HG02588 (cell line): Measurements from ENCODE around the gene VSIG10.
A peak's percentile ranks its signal among the peaks of the same experiment; 100 is the strongest.
"Not testable (repeated sequence)": the region's sequence is repeated elsewhere in the genome, so short reads cannot be mapped to it uniquely, and the experiment has no call there.

Source experiments
- ATAC-seq: cut with Tn5 transposase; IDR thresholded peaks from one replicate; pipeline ENCODE4 v1.9.1; 2021; ENCODE audit warnings: mild to moderate bottlenecking, moderate library complexity; ENCODE audit not compliant: unreplicated experiment

VSIG10 gene, protein sequence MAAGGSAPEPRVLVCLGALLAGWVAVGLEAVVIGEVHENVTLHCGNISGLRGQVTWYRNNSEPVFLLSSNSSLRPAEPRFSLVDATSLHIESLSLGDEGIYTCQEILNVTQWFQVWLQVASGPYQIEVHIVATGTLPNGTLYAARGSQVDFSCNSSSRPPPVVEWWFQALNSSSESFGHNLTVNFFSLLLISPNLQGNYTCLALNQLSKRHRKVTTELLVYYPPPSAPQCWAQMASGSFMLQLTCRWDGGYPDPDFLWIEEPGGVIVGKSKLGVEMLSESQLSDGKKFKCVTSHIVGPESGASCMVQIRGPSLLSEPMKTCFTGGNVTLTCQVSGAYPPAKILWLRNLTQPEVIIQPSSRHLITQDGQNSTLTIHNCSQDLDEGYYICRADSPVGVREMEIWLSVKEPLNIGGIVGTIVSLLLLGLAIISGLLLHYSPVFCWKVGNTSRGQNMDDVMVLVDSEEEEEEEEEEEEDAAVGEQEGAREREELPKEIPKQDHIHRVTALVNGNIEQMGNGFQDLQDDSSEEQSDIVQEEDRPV

DNA sequence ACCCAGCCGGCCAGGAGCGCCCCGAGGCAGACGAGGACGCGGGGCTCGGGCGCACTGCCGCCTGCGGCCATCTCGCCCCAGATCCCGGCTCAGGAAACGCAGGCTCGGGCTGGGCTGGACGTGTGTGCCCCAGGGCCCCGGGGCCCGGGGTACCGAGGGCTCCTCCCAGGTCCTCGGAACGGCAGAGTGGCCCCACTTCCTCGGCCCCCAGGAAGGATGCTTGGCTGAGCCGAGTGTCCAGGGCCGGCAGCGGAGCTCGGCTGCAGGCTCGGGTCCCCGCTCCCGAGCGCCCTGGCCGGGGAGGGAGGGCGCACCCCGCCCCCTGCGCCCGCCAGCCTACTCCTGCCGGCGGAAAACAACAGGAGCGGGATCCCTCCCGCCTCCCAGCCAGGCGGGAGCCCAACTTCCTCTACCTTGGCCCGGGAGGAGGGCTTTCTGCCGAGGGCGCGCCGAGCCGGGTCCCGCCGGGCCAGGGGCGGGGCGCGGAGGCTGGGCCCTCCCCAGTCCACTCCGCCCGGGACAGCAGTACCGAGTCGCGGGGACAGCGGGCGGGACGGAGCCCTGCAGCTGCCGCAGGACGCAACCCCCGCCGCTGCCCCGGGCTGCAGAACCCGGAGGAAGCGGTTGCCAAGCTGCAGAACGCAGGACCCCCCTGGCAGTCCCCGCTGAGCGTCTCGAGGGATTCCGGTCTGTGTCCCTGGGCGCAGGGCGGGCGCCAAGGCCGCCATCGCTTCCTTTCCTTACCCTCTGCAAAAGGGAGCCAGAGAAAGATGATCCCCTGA, at the start of gene VSIG10:
Gene VSIG10 (minus strand): TSS at position 411 of the 782 bp plus-strand sequence. CDS start 340 bp downstream, at position 71.
- no peak for ATAC-seq

DNA sequence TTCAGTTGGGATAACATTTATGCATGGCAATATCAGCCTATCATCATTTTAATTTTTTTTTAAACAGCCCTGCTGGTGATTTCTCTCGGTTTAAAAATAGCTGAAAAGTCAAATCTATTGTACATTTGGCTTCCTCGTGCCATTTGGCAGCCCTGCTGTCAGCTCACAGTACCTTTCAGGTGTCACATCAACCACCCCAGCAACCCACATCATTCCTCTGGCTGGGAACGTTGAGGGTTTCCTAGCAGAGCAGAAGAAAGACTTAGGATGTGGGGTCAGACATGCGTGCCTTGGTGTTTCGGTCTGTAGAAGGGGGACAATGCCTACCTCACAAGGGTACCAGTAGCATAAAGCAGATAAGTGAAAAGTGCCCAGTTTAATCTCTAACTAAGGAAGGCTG, 47.9 kb upstream of the VSIG10 start:
- no peak for ATAC-seq

DNA sequence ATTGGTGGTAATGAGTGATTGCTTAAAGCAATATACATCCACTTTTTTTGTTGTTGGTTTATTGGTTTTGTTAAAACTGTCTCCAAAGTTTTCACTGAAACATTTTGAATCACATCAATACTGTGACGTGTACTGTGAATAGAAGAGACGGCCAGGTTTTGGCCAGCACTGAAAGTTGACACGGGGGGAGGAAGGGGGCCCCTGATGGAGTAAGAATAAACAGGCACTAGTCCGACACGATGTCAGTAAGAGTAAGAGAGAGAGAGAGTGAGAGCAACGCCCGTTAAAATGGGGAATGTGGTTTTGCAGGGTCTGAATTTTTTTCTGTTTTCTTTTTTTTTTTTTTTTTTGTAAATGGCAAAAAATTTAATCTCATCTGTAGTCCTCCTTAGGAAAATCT, 46.8 kb upstream of the VSIG10 start:
- no peak for ATAC-seq

DNA sequence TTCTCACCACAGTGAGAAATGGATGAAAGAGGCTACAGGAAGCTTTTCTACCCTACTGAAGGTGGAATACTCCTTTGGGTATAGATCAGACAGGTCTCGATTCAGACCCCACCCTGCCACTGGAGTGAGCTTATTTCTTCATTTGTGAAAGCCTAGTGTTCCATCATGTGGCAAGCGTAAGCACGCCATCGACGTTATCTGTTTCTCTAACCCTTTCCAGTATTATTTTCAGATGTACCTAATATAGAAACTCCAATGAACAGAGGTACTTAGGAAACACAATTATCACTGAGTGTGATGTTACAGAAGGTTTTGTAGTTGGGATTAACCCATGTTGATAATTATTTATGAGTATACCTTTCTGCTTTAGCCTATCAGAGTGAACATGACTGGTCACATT, 44.5 kb upstream of the VSIG10 start:
- ATAC-seq: no peak

DNA sequence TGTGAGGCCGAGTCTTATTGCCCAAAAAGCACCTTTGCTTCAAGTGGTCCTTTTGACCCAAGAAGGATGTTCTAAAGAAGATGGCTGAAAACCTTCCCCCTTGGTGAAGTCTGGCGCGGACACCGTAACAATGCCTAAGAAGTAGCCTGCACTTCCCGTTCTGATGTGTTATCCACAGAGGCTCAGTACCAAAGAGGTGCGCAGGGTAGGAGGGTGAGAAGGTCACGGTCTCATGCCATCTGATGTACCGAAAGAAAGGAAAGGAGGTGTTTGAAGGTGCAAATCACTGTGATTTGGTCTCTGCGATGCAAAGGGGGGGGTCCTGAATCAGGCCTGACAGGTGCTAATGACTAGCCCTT, 42.0 kb upstream of the VSIG10 start:
- ATAC-seq: no peak

DNA sequence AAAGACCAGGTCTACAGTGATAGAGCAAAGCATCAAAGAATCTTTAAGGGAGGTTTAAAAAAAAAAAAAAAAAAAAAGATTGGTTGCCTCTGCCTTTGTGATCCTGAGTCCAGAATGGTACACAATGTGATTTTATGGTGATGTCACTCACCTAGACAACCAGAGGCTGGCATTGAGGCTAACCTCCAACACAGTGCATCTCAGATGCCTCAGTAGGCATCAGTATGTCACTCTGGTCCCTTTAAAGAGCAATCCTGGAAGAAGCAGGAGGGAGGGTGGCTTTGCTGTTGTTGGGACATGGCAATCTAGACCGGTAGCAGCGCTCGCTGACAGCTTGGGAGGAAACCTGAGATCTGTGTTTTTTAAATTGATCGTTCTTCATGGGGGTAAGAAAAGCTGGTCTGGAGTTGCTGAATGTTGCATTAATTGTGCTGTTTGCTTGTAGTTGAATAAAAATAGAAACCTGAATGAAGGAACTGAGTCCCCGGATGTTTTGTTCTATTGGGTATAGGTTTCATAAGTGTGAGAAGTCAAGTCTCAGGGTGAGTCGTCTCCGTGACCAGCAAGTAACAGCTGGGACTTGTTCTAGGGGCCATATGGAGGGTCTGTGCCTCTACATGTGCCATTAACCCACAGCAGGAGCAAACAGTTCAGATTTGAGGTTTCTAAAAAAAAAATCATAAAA, 41.4 kb upstream of the VSIG10 start:
- no peak for ATAC-seq

DNA sequence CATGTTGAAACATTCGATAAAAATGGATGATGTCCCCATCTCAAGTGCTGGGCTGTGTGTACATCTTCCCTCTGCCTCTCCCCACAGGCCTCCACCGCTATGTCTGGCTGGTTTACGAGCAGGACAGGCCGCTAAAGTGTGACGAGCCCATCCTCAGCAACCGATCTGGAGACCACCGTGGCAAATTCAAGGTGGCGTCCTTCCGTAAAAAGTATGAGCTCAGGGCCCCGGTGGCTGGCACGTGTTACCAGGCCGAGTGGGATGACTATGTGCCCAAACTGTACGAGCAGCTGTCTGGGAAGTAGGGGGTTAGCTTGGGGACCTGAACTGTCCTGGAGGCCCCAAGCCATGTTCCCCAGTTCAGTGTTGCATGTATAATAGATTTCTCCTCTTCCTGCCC, 40.7 kb upstream of the VSIG10 start:
- no peak for ATAC-seq

DNA sequence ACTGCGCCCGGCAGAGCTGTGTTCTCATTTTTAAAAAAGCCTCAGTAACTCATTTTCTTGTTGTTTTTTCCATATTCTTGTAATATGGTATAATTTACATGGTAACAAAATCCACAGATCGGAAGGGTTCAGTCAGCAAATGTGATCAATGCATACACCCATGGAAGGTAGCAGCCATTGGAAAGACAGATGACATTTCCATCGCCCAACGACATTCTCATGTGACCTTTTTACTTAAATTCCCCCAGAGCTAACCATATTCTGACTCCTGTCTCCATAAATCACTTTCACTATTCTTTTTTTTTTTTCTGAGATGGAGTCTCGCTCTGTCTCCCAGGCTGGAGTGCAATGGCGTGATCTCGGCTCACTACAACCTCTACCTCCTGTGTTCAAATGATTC, 37.0 kb upstream of the VSIG10 start:
- no peak for ATAC-seq

DNA sequence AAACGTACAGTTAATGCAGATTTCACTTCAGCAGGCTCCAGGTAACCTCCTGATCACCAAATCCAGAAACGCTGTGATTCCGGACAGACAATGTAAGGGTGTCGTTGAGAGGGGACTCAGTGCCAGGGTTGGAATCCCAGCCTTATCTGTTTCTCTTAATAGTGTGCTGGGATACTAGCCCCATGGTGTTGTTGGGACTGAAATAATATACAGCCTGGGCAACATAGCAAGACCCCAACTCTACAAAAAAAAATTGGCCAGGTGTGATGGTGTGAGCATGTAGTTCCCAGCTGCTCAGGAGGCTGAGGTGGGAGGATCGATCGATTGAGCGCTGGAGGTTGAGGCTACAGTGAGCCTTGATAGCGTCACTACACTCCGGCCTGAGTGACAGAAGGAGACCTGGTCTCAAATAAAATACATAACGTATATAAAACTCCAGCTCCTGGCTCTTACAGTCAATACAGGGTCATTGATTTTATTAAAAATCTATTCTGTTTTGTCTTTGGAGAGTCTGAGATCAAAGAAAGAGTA, 33.4 kb upstream of the VSIG10 start:
- ATAC-seq: no peak

DNA sequence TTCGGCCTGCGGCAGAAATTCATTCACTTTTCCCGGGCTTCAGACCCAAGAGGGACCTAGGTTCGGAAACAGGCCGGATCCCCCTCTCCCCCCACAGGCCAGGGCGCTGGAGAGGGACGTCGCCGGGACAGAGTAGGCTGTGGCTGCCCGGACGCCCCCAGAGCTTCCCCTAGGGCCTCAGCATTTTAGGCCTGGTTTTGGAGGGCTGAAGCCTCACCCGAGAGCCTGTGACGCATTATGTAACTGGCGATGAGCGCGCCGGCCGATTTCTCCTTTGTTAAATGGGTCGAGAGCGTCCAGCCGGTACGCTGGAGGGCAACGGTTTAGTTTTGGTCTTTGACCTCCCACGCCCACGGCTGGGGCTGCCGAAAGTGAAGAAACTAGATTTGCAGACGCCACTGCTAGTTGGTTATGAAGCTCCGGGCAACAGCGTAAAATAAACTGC, 32.8 kb upstream of the VSIG10 start:
- ATAC-seq: no peak

DNA sequence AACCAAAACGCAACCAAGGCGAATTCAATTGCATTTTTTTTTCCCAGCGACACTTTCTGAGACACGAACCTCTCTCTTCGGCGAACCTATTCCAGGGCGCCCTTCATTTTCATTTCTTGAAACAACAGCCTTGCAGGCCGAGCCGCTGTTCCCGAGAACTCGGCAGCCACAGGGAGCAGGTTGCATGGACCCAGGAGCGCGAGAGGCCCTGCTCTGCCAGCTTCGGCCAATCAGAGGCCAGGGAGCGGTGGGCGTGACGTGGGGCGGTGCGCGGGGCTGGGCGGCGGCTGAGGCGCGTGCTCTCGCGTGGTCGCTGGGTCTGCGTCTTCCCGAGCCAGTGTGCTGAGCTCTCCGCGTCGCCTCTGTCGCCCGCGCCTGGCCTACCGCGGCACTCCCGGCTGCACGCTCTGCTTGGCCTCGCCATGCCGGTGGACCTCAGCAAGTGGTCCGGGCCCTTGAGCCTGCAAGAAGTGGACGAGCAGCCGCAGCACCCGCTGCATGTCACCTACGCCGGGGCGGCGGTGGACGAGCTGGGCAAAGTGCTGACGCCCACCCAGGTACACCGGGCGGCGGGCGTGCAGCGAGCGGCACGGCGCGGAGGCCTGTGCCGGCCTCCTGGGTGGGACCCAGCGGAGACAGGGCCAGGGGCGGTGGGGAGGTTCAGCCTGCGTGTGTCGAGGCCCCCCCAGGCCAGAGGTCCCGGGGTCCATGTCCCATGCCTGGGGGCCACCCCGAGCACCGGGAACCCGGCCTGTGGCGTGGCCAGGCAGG, 32.2 kb upstream of the VSIG10 start, which contains the start of gene PEBP1:
Gene PEBP1 (plus strand): TSS at position 337 of the 771 bp plus-strand sequence. CDS start 86 bp downstream, at position 423.
- peak; percentile 98 for ATAC-seq

DNA sequence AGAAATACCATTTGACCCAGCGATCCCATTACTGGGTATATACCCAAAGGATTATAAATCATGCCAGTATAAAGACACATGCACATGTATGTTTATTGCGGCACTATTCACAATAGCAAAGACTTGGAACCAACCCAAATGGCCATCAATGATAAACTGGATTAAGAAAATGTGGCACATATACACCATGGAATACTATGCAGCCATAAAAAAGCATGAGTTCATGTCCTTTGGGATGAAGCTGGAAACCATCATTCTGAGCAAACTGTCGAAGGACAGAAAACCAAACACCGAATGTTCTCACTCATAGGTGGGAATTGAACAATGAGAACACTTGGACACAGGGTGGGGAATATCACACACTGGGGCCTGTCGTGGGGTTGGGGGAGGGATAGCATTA, 25.6 kb upstream of the VSIG10 start:
- not testable (repeated sequence) for ATAC-seq

DNA sequence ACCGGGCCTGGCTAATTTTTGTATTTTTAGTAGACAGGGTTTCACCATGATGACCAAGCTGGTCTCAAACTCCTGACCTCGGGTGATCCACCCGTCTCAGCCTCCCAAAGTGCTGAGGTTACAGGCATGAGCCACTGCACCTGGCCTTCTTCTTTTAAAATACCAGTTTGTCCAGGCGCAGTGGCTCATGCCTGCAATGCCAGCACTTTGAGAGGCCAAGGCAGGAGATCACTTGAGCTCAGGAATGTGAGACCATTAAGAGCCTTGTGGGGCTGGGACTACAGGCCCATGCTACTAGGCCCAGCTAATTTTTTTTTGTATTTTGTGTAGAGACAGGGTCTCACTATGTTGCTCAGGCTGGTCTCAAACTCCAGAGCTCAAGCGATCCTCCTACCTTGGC, 24.1 kb upstream of the VSIG10 start:
- ATAC-seq: no peak

DNA sequence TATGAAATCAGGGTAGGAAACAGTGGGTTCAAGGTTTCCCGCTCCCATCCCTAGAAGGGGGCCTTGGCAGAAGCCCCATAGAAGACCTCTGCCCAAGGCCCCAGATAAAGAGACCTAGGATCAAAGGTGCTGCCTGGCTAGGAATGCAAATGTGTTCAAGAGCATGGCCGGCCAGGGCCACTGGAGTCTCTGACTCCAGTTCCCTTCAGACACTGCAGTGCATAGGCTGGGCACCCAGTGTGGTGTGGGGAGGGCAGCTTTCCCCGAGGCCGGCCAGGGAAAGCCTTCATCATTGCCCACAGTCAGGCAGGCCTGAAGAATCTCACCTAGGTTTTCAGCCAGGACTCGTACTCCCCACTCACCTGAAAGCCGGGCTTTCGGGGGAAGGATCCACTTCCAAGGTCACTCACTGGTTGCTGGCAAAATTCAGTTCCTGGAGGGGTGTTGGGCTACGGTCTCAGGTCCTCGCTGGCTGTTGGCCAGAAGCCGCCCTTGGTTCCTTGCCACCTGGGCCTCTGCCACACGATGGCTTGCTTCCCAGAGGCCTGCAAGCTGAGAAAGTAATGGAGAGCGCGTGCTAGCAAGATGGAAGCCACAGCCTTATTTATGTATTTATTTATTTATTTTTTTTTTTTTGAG, 22.4 kb upstream of the VSIG10 start:
- no peak for ATAC-seq

DNA sequence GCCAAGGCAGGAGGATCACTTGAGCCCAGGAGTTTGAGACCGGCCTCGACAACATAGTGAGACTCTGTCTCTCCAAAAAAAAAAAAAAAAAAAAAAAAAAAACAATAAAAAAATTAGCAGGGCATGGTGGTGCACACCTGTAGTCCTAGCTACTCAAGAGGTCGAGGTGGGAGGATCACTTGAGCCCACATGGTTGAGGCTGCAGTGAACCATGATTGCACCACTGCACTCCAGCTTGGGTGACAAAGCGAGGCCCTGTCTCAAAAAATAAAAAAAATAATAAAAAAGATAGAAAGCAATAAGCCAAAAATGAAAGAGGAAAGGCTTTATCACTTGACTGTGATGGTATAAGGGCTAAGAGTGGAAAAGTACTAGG, 21.9 kb upstream of the VSIG10 start:
- no peak for ATAC-seq

DNA sequence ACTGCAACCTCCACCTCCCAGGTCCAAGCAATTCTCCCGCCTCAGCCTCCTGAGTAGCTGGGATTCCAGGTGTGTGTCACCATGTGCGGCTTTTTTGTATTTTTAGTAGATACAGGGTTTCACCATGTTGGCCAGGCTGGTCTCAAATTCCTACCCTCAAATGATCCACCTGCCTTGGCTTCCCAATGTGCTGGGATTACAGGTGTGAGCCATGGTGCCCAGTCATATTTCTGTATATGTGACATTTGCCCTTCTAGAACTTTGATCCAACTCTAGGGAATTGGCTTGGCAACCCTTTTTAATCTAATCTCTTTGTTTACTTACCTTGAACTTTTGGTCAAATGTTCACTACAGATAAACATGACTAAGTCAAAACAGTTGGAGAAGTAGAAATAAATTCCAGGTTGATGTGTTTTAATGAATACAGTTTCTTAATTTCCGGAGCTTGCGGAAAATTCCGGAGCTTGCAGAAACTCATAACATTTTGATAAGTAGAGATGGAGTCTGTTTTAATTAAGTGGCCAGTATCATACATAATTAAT, 20.6 kb upstream of the VSIG10 start:
- no peak for ATAC-seq

DNA sequence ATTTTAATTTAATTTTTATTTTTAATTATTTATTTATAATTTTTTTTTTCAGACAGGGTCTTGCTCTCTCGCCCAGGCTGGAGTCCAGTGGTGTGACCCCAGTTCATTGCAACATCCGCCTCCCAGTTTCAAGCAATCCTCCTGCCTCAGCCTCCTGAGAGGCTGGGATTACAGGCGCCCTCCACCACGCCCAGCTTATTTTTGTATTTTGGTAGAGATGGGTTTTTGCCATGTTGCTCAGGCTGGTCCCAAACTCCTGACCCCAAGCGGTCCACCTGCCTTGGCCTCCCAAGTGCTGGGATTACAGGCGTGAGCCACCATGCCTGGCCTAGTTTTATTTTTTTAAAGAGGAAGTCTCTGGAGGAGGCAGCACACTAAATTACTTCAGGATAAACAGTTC, 18.5 kb upstream of the VSIG10 start:
- no peak for ATAC-seq

DNA sequence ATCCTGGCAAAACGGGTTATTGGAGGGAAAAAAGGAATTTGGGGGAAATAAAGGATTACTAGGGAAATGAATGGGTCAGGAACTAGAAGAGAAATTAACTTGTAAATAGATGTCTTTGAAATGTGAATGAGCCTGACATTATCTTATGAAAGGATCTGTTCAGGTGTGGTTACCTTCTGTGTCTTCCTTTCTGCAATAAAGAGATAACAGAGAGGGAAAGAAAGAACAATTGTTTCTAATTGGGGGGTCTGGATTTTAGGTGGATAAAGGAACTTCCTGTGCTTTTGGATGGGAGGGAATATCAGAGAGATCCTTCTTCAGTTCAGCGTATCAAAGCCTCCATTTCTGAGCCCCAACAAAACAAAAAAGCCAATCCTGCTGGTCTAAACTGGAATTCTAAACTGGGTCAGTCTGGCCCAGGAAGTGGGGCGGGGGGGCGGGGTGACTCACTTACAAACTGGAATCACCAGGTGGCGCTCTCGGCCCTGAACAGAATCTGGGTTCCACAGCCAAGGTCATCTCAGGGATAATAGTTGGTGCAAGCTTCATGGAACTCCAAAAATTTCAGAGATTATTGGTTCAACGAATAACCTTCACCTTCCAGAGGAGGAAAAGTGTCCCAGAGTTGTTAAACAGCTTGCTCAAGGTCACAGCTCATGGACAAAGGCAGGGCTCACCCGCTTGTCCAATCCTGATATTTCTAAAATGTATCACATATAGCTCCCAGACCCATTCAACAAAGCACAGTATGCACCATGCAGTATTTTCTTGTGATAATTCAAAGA, 17.0 kb upstream of the VSIG10 start:
- ATAC-seq: no peak

DNA sequence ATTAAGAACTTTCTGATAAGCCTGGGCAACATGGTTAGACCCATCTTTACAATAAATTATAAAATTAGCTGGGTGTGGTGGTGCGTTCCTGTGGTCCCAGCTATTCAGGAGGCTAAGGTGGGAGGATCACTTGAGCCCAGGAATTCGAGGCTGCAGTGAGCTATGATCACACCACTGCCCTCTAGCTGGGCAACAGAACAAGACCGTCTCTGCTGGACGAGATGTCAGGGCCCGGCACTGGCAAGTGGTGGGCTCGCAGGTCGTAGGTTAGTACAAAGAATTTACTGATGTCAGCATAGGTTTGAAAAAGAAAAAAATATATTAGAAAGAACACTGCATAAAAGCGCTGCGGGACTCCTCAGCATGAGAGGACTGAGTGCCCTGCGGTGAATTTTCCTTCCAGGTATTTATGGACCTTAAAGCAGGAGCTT, 15.7 kb upstream of the VSIG10 start:
- no peak for ATAC-seq
